ENCODE data around the gene TMCO6.
A peak's percentile ranks its signal among the peaks of the same experiment; 100 is the strongest.

TMCO6 gene

GRCh38 chr5:140673187-140673976 is 34.1 kb downstream of the TMCO6 start, which contains the start of gene DND1:
Gene DND1, minus strand, starts transcription at chr5:140673576. Its CDS starts 34 bp downstream, at chr5:140673542.
- DNase-seq (ENCODE audit: low read depth), result no peak

- no peak for DNase-seq (ENCODE audit: low read depth)
Observed at GRCh38 chr5:140674211-140674610, 35.0 kb downstream of the TMCO6 start.

- no peak for DNase-seq (ENCODE audit: low read depth)
Observed at GRCh38 chr5:140674629-140675028, 35.4 kb downstream of the TMCO6 start.

GRCh38 chr5:140677947-140678346 is 38.7 kb downstream of the TMCO6 start:
- DNase-seq (ENCODE audit: low read depth), result no peak

- no peak for DNase-seq (ENCODE audit: low read depth)
Observed at GRCh38 chr5:140678993-140679392, 39.7 kb downstream of the TMCO6 start.

GRCh38 chr5:140690376-140690932 is 51.2 kb downstream of the TMCO6 start:
- DNase-seq (ENCODE audit: low read depth), result no peak

- peak; percentile 85 for DNase-seq (ENCODE audit: low read depth)
Observed at GRCh38 chr5:140690941-140691924, 52.0 kb downstream of the TMCO6 start, which contains the start of the genes HARS1 and HARS2. Gene HARS1, minus strand, starts transcription at chr5:140691370. Its CDS starts 66 bp downstream, at chr5:140691304. Gene HARS2, plus strand, starts transcription at chr5:140691455. Its CDS starts 194 bp downstream, at chr5:140691649.

GRCh38 chr5:140694276-140694675 is 55.0 kb downstream of the TMCO6 start:
- DNase-seq (ENCODE audit: low read depth), result no peak

Data from activated T-cell treated with anti-CD3 and anti-CD28 coated beads for 24 hours (primary cell).